ENCODE data around the gene ZNF3. TPM values are rescaled to one million over a fixed set of nuclear protein-coding genes. Genes with fewer than 3 reads are reported as not detected.

The ZNF3 gene
- total RNA-seq, 2 donors from 2014 or later: 32.8 to 39.9 TPM

GRCh38 chr7:100088095-100088620 lies 6.6 kb upstream of the ZNF3 start:
- Mint-ChIP-seq H3K4me3 (peak overlapping the region; percentile 91), H3K36me3 (ENCODE audit: low read depth) (peaks cover 28% of the 10 kb centered on the region), H3K4me1 (peaks cover 7% of the 10 kb centered on the region), H3K27me3 (ENCODE audit: insufficient read depth) (no peaks in the 10 kb centered on the region), H3K27ac (peak overlapping the region; percentile 94), H3K9me3 (no peaks in the 10 kb centered on the region)
- Histone ChIP-seq H3K9ac (ENCODE audit: extremely low read depth, low read length, poor library complexity, severe bottlenecking) (peak overlapping the region; percentile 68), H3K27ac (ENCODE audit: low read depth, low read length) (peak overlapping the region; percentile 62), H3K9me3 (ENCODE audit: control insufficient read depth, low read length) (no peaks in the 10 kb centered on the region), H3K27me3 (ENCODE audit: control insufficient read depth, insufficient read depth, low read length, poor library complexity, severe bottlenecking) (no peaks in the 10 kb centered on the region), H3K36me3 (ENCODE audit: control insufficient read depth, insufficient read depth, low read length) (peaks cover 30% of the 10 kb centered on the region), H3K4me3 (ENCODE audit: low read length) (peak overlapping the region; percentile 92), H3K4me1 (ENCODE audit: control insufficient read depth, insufficient read depth, low read length) (no peaks in the 10 kb centered on the region)
- TF ChIP-seq CTCF (conservative IDR thresholded peaks at IDR 0.05): no peak
- 88 to 94% methylated on average over 8 to 11 of the region's 11 CpGs for WGBS, 2 experiments (ENCODE audit: insufficient coverage in 1 of 2, insufficient read length in 1 of 2)
- DNase-seq: no peak

GRCh38 chr7:100087055-100087750 lies 5.7 kb upstream of the ZNF3 start:
- TF ChIP-seq CTCF (conservative IDR thresholded peaks at IDR 0.05): no peak
- Histone ChIP-seq H3K27me3 (ENCODE audit: control insufficient read depth, insufficient read depth, low read length, poor library complexity, severe bottlenecking) (no peaks in the 10 kb centered on the region), H3K4me3 (ENCODE audit: low read length) (no peak overlapping the region), H3K9ac (ENCODE audit: extremely low read depth, low read length, poor library complexity, severe bottlenecking) (no peak overlapping the region), H3K36me3 (ENCODE audit: control insufficient read depth, insufficient read depth, low read length) (peaks cover 20% of the 10 kb centered on the region), H3K27ac (ENCODE audit: low read depth, low read length) (no peak overlapping the region), H3K4me1 (ENCODE audit: control insufficient read depth, insufficient read depth, low read length) (no peaks in the 10 kb centered on the region), H3K9me3 (ENCODE audit: control insufficient read depth, low read length) (no peaks in the 10 kb centered on the region)
- no peak overlapping the region for H3K4me3 Mint-ChIP-seq
- no peak overlapping the region for H3K27ac Mint-ChIP-seq
- H3K9me3 Mint-ChIP-seq: no peaks in the 10 kb centered on the region
- H3K27me3 Mint-ChIP-seq (ENCODE audit: insufficient read depth): no peaks in the 10 kb centered on the region
- 65 to 91% methylated on average over 5 to 10 of the region's 10 CpGs for WGBS, 2 experiments (ENCODE audit: insufficient coverage in 1 of 2, insufficient read length in 1 of 2)
- H3K4me1 Mint-ChIP-seq: peaks cover 12% of the 10 kb centered on the region
- DNase-seq: no peak
- peaks cover 18% of the 10 kb centered on the region for H3K36me3 Mint-ChIP-seq (ENCODE audit: low read depth)

DNA sequence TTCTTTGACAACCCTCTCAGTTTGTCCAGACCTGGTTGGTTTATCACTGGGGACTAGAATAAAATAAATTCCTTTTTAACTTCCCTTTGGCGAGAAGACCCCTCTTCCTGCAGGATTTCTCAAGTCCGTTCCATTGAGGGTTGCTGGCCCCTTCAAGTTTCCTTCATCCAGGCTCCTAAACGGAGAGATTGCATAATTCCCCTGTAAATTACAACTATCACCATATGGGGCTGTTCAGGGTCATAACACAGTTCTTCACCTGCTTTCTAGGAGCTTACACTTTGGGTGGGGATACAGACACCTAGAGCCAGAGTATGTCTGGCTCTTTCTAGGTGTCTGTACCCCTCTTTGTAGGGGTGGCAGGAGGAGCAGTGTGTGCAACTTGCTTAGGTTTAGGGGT lies 4.0 kb upstream of the ZNF3 start:
- DNase-seq: no peak
- Histone ChIP-seq H3K27ac (ENCODE audit: low read depth, low read length) (no peak overlapping the region), H3K4me3 (ENCODE audit: low read length) (no peak overlapping the region), H3K4me1 (ENCODE audit: control insufficient read depth, insufficient read depth, low read length) (no peaks in the 10 kb centered on the region), H3K36me3 (ENCODE audit: control insufficient read depth, insufficient read depth, low read length) (peaks cover 3% of the 10 kb centered on the region), H3K9ac (ENCODE audit: extremely low read depth, low read length, poor library complexity, severe bottlenecking) (no peak overlapping the region), H3K9me3 (ENCODE audit: control insufficient read depth, low read length) (no peaks in the 10 kb centered on the region), H3K27me3 (ENCODE audit: control insufficient read depth, insufficient read depth, low read length, poor library complexity, severe bottlenecking) (no peaks in the 10 kb centered on the region)
- TF ChIP-seq CTCF (conservative IDR thresholded peaks at IDR 0.05): no peak
- peaks cover 4% of the 10 kb centered on the region for H3K9me3 Mint-ChIP-seq
- H3K27me3 Mint-ChIP-seq (ENCODE audit: insufficient read depth): no peaks in the 10 kb centered on the region
- H3K4me3 Mint-ChIP-seq: no peak overlapping the region
- 91 to 94% methylated on average over 3 of the region's 3 CpGs for WGBS, 2 experiments (ENCODE audit: insufficient coverage in 1 of 2, insufficient read length in 1 of 2)
- H3K4me1 Mint-ChIP-seq: peaks cover 15% of the 10 kb centered on the region
- H3K27ac Mint-ChIP-seq: no peak overlapping the region
- peaks cover 7% of the 10 kb centered on the region for H3K36me3 Mint-ChIP-seq (ENCODE audit: low read depth)

Measured in endodermal cell (in vitro differentiated cells).